ENCODE data around the gene FAM168B. TPM values are rescaled to one million over a fixed set of nuclear protein-coding genes. Genes with fewer than 3 reads are reported as not detected.

Gene FAM168B
- total RNA-seq, 2 experiments from 2014 or later: 44.4 to 44.5 TPM

GRCh38 chr2:131030478-131030971 is 62.7 kb downstream of the FAM168B start:
- Mint-ChIP-seq H3K27ac (no peak overlapping the region), H3K36me3 (ENCODE audit: low read depth) (no peaks in the 10 kb centered on the region), H3K4me3 (no peak overlapping the region), H3K4me1 (no peaks in the 10 kb centered on the region), H3K27me3 (peaks cover 29% of the 10 kb centered on the region), H3K9me3 (no peaks in the 10 kb centered on the region)
- ChIA-PET POLR2A (no interaction called here), CTCF (interaction anchor here (0.8 kb wide), 1 partner anchor 10 kb away, joined by 3 read pairs; no protein-coding TSS in a partner anchor)
- DNase-seq: no peak

- Mint-ChIP-seq H3K4me1 (no peaks in the 10 kb centered on the region), H3K36me3 (ENCODE audit: low read depth) (no peaks in the 10 kb centered on the region), H3K9me3 (no peaks in the 10 kb centered on the region), H3K4me3 (no peak overlapping the region), H3K27me3 (peaks cover 33% of the 10 kb centered on the region), H3K27ac (no peak overlapping the region)
- CTCF ChIA-PET: no interaction called here
- POLR2A ChIA-PET: no interaction called here
- DNase-seq: no peak
Observed at GRCh38 chr2:131029812-131030211, 63.4 kb downstream of the FAM168B start.

- ChIA-PET CTCF (no interaction called here), POLR2A (no interaction called here)
- no peak for DNase-seq
- Mint-ChIP-seq H3K27me3 (peaks cover 25% of the 10 kb centered on the region), H3K9me3 (no peaks in the 10 kb centered on the region), H3K4me1 (no peaks in the 10 kb centered on the region), H3K27ac (no peak overlapping the region), H3K36me3 (ENCODE audit: low read depth) (no peaks in the 10 kb centered on the region), H3K4me3 (no peak overlapping the region)
Observed at GRCh38 chr2:131027566-131028528, 65.4 kb downstream of the FAM168B start.

GRCh38 chr2:131026919-131027318 is 66.3 kb downstream of the FAM168B start:
- Mint-ChIP-seq H3K4me3 (no peak overlapping the region), H3K4me1 (no peaks in the 10 kb centered on the region), H3K27ac (no peak overlapping the region), H3K27me3 (peaks cover 28% of the 10 kb centered on the region), H3K36me3 (ENCODE audit: low read depth) (no peaks in the 10 kb centered on the region), H3K9me3 (no peaks in the 10 kb centered on the region)
- POLR2A ChIA-PET: no interaction called here
- DNase-seq: no peak
- CTCF ChIA-PET: interaction anchor here (0.6 kb wide), 1 partner anchor 91 kb away, joined by 3 read pairs; no protein-coding TSS in a partner anchor

- Mint-ChIP-seq H3K9me3 (no peaks in the 10 kb centered on the region), H3K27ac (no peak overlapping the region), H3K36me3 (ENCODE audit: low read depth) (no peaks in the 10 kb centered on the region), H3K4me3 (no peak overlapping the region), H3K4me1 (no peaks in the 10 kb centered on the region), H3K27me3 (peaks cover 29% of the 10 kb centered on the region)
- DNase-seq: no peak
- CTCF ChIA-PET: no interaction called here
- POLR2A ChIA-PET: no interaction called here
Observed at GRCh38 chr2:131023758-131024157, 69.5 kb downstream of the FAM168B start.

GRCh38 chr2:131022731-131023130 is 70.5 kb downstream of the FAM168B start:
- Mint-ChIP-seq H3K27me3 (peaks cover 35% of the 10 kb centered on the region), H3K27ac (no peak overlapping the region), H3K4me3 (no peak overlapping the region), H3K36me3 (ENCODE audit: low read depth) (no peaks in the 10 kb centered on the region), H3K4me1 (no peaks in the 10 kb centered on the region), H3K9me3 (no peaks in the 10 kb centered on the region)
- ChIA-PET CTCF (no interaction called here), POLR2A (no interaction called here)
- DNase-seq: no peak

GRCh38 chr2:131016826-131017741 is 76.2 kb downstream of the FAM168B start:
- Mint-ChIP-seq H3K4me1 (no peaks in the 10 kb centered on the region), H3K36me3 (ENCODE audit: low read depth) (no peaks in the 10 kb centered on the region), H3K27me3 (peaks cover 18% of the 10 kb centered on the region), H3K9me3 (no peaks in the 10 kb centered on the region), H3K27ac (no peak overlapping the region), H3K4me3 (no peak overlapping the region)
- no peak for DNase-seq
- POLR2A ChIA-PET: no interaction called here
- CTCF ChIA-PET: no interaction called here

- ChIA-PET CTCF (no interaction called here), POLR2A (no interaction called here)
- no peak for DNase-seq
- H3K27ac Mint-ChIP-seq: no peak overlapping the region
- H3K9me3 Mint-ChIP-seq: no peaks in the 10 kb centered on the region
- peaks cover 23% of the 10 kb centered on the region for H3K27me3 Mint-ChIP-seq
- no peaks in the 10 kb centered on the region for H3K36me3 Mint-ChIP-seq (ENCODE audit: low read depth)
- H3K4me3 Mint-ChIP-seq: no peak overlapping the region
- peaks cover 4% of the 10 kb centered on the region for H3K4me1 Mint-ChIP-seq
Observed at GRCh38 chr2:131015764-131016163, 77.5 kb downstream of the FAM168B start.

- CTCF ChIA-PET: no interaction called here
- Mint-ChIP-seq H3K4me1 (peaks cover 18% of the 10 kb centered on the region), H3K4me3 (no peak overlapping the region), H3K27me3 (peaks cover 34% of the 10 kb centered on the region), H3K9me3 (no peaks in the 10 kb centered on the region), H3K27ac (no peak overlapping the region), H3K36me3 (ENCODE audit: low read depth) (no peaks in the 10 kb centered on the region)
- DNase-seq: no peak
- POLR2A ChIA-PET: no interaction called here
Observed at GRCh38 chr2:131014141-131014540, 79.1 kb downstream of the FAM168B start.

- POLR2A ChIA-PET: no interaction called here
- Mint-ChIP-seq H3K27ac (no peak overlapping the region), H3K27me3 (peaks cover 26% of the 10 kb centered on the region), H3K4me1 (peaks cover 19% of the 10 kb centered on the region), H3K9me3 (no peaks in the 10 kb centered on the region), H3K36me3 (ENCODE audit: low read depth) (no peaks in the 10 kb centered on the region), H3K4me3 (no peak overlapping the region)
- DNase-seq: no peak
- CTCF ChIA-PET: interaction anchor here (1.0 kb wide), 1 partner anchor 15 kb away, joined by 3 read pairs; no protein-coding TSS in a partner anchor
Observed at GRCh38 chr2:131011486-131011885, 81.8 kb downstream of the FAM168B start.

GRCh38 chr2:131010566-131010965 is 82.7 kb downstream of the FAM168B start:
- CTCF ChIA-PET: interaction anchor here (0.5 kb wide), 1 partner anchor 718 kb away, joined by 3 read pairs; no protein-coding TSS in a partner anchor
- H3K27me3 Mint-ChIP-seq: peaks cover 26% of the 10 kb centered on the region
- H3K36me3 Mint-ChIP-seq (ENCODE audit: low read depth): no peaks in the 10 kb centered on the region
- peak overlapping the region; percentile 2 for H3K27ac Mint-ChIP-seq
- POLR2A ChIA-PET: no interaction called here
- no peak for DNase-seq
- H3K4me3 Mint-ChIP-seq: no peak overlapping the region
- peaks cover 19% of the 10 kb centered on the region for H3K4me1 Mint-ChIP-seq
- H3K9me3 Mint-ChIP-seq: no peaks in the 10 kb centered on the region

- Mint-ChIP-seq H3K4me3 (no peak overlapping the region), H3K36me3 (ENCODE audit: low read depth) (no peaks in the 10 kb centered on the region), H3K4me1 (peaks cover 19% of the 10 kb centered on the region), H3K9me3 (no peaks in the 10 kb centered on the region), H3K27me3 (peaks cover 26% of the 10 kb centered on the region), H3K27ac (no peak overlapping the region)
- ChIA-PET CTCF (interaction anchor here (0.5 kb wide), 1 partner anchor 718 kb away, joined by 3 read pairs; no protein-coding TSS in a partner anchor), POLR2A (no interaction called here)
- no peak for DNase-seq
Observed at GRCh38 chr2:131009713-131010475, 83.4 kb downstream of the FAM168B start.
